HEK293T (cell line): Measurements from ENCODE around the gene LRRC59.
A peak's percentile ranks its signal among the peaks of the same experiment; 100 is the strongest.

ENCODE experiments used
- CTCF ChIA-PET: fragments of 350-600 bp; formaldehyde crosslinking; extraction: SDS; loops from one replicate; lab custom pipeline; 2021; ENCODE audit warnings: antibody characterized with exemption, inconsistent platforms; lab: Yijun Ruan, JAX
- POLR2A ChIA-PET: fragments of 350-600 bp; formaldehyde crosslinking; extraction: SDS; loops from one replicate; lab custom pipeline; 2020; ENCODE audit warnings: antibody characterized with exemption, inconsistent platforms; lab: Yijun Ruan, JAX
- DNase-seq: peaks from one replicate; pipeline ENCODE4 v3.0.0; 2012; ENCODE audit warnings: mixed read lengths; ENCODE audit errors: extremely low spot score
- ARNT ChIP-seq: fragments of 450-650 bp; IDR thresholded peaks from 2 replicates; pipeline ENCODE4 v1.6.1; 2017; ENCODE audit warnings: mild to moderate bottlenecking
- BHLHE40 ChIP-seq: fragments of 450-650 bp; IDR thresholded peaks from 2 replicates; pipeline ENCODE4 v1.6.1; 2016; ENCODE audit warnings: mild to moderate bottlenecking, moderate library complexity, borderline replicate concordance
- CTBP1 ChIP-seq: fragments of 450-650 bp; IDR thresholded peaks from 2 replicates; pipeline ENCODE4 v1.6.1; 2016; ENCODE audit warnings: borderline replicate concordance
- ELF4 ChIP-seq: fragments of 450-650 bp; IDR thresholded peaks from 2 replicates; pipeline ENCODE4 v1.6.1; 2017; ENCODE audit warnings: antibody characterized with exemption
- FOXA1 ChIP-seq: fragments of 450-650 bp; IDR thresholded peaks from 2 replicates; pipeline ENCODE4 v1.6.1; 2016; ENCODE audit warnings: mild to moderate bottlenecking
- FOXK2 ChIP-seq: fragments of 450-650 bp; IDR thresholded peaks from 2 replicates; pipeline ENCODE4 v1.6.1; 2016; ENCODE audit warnings: mild to moderate bottlenecking
- FOXM1 ChIP-seq: fragments of 450-650 bp; IDR thresholded peaks from 2 replicates; pipeline ENCODE4 v1.6.1; 2017; ENCODE audit warnings: mild to moderate bottlenecking, borderline replicate concordance
- HDGF ChIP-seq: fragments of 450-650 bp; IDR thresholded peaks from 2 replicates; pipeline ENCODE4 v1.6.1; 2017; ENCODE audit warnings: antibody characterized with exemption, borderline replicate concordance
- L3MBTL2 ChIP-seq: fragments of 450-650 bp; conservative IDR thresholded peaks from 2 replicates; pipeline ENCODE4 v1.6.1; 2016; ENCODE audit warnings: mild to moderate bottlenecking
- LEF1 ChIP-seq: fragments of 450-650 bp; IDR thresholded peaks from 2 replicates; pipeline ENCODE4 v1.6.1; 2017; ENCODE audit warnings: mild to moderate bottlenecking, borderline replicate concordance
- NFRKB ChIP-seq: fragments of 450-650 bp; IDR thresholded peaks from 2 replicates; pipeline ENCODE4 v1.6.1; 2016; ENCODE audit warnings: mild to moderate bottlenecking, moderate library complexity
- PKNOX1 ChIP-seq: fragments of 450-650 bp; IDR thresholded peaks from 2 replicates; pipeline ENCODE4 v1.6.1; 2016
- SP1 ChIP-seq: fragments of 450-650 bp; IDR thresholded peaks from 2 replicates; pipeline ENCODE4 v1.6.1; 2017
- SUZ12 ChIP-seq: fragments of 450-650 bp; IDR thresholded peaks from 2 replicates; pipeline ENCODE4 v1.6.1; 2016; ENCODE audit warnings: mild to moderate bottlenecking
- TARDBP ChIP-seq: fragments of 450-650 bp; IDR thresholded peaks from 2 replicates; pipeline ENCODE4 v1.6.1; 2016
- ZNF384 ChIP-seq: fragments of 450-650 bp; IDR thresholded peaks from 2 replicates; pipeline ENCODE4 v1.6.1; 2016

LRRC59 gene

DNA sequence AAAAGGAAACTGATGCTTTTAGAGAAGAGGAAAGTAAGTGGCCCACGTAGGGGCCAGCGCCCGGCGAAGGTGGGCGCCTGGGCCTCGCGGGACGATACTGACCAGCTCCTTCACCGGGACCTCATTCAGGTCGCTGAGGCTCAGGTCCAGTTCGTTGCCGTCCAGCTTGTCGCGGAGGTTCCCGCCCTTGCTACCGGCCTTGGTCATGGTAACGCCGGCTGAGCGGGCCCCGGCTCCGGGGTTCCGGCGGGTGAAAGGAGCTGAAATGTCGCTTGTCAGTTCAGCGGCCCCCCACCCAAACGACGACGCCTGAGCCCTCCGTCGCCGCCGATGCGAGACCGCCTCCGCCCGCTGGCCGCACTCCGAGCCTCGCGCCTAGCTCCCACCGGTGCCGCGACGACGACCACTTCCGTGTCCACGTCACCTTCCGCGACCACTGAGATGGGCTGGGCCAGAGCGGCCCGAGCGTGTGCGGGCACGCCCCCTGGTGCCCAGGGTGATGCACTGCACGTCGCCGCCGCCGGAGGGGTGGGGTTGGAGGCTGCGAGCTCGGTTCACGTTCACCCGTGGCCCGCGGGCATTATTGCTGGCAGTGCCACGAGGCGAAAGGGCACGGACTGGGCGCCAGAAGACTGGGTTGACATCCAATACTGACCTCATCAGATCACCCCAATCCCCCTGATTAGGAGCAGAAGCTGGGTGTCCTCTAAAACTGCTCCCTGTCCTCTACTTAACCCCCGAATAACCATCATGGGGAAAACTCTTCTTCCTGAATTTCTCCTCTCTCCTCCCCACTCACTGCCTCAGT is at the start of gene LRRC59:
LRRC59 (minus strand) TSS at position 413 of the 808 bp plus-strand sequence; CDS start at position 207, 206 bp downstream.
- TF ChIP-seq FOXA1 (no peak), L3MBTL2 (peak; percentile 95), SP1 (no peak), ZNF384 (no peak), TARDBP (peak; percentile 89), ELF4 (peak; percentile 95), NFRKB (no peak), HDGF (no peak), LEF1 (no peak), FOXK2 (no peak), ARNT (peak; percentile 74), SUZ12 (no peak), BHLHE40 (no peak), PKNOX1 (no peak), CTBP1 (peak; percentile 63), FOXM1 (no peak)
- CTCF ChIA-PET: interaction anchor here (0.5 to 1.9 kb wide), 28 partner anchors 8 to 482 kb away, joined by 3 to 12 read pairs (median 4); partner anchors contain the start of gene ACSF2
- DNase-seq: peak; percentile 95
- POLR2A ChIA-PET: interaction anchor here (0.6 to 4.5 kb wide), 24 partner anchors 9 to 322 kb away, joined by 3 to 41 read pairs (median 5); partner anchors contain the start of genes ACSF2, EME1, LUC7L3 and MRPL27

DNA sequence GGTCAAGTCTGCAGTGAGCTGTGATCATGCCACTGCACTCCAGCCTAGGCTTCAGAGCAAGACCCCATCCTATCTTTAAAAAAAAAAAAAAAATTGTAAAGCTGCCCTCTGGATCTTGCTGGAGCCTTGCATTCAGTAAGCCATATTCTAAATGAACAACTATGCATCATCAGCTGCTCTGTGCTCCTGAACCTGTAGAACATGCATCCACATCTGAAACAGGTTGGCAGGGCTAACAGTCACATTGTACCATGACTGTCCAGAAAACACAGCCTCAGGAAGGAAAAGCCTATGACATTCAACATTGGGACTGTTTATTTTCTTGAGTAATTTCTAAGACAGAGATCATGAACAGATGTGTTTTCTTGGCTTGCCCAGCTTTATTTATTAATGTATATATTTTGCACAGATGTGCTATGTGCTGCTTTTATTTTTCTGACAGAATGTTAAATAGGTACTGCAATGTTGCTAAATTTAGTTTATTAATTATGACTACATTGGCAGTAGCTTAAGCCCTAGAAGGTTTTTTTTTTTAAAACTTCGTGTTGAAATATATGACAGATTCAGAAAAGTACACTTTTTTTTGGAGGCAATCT is 48.5 kb upstream of the LRRC59 start:
- DNase-seq: no peak
- TF ChIP-seq LEF1 (no peak), CTBP1 (no peak), FOXA1 (no peak), SP1 (no peak), BHLHE40 (no peak), PKNOX1 (no peak), ARNT (no peak), SUZ12 (no peak), L3MBTL2 (no peak), TARDBP (no peak), FOXK2 (no peak), HDGF (no peak), ZNF384 (no peak), NFRKB (no peak), FOXM1 (no peak), ELF4 (no peak)
- POLR2A ChIA-PET: interaction anchor here (0.6 to 0.8 kb wide), 2 partner anchors 19 to 48 kb away, joined by 4 to 5 read pairs; no protein-coding TSS in a partner anchor
- CTCF ChIA-PET: no interaction called here

- POLR2A ChIA-PET: interaction anchor here (0.8 kb wide), 1 partner anchor 18 kb away, joined by 4 read pairs; no protein-coding TSS in a partner anchor
- DNase-seq: no peak
- CTCF ChIA-PET: no interaction called here
- no peak for TF ChIP-seq ELF4
- no peak for TF ChIP-seq CTBP1
- TF ChIP-seq SP1: no peak
- peak; percentile 60; the same call in 1 of the 2 replicates for TF ChIP-seq PKNOX1
- no peak for TF ChIP-seq ARNT
- no peak for TF ChIP-seq NFRKB
- no peak for TF ChIP-seq FOXK2
- no peak for TF ChIP-seq SUZ12
Measured at GRCh38 chr17:50444841-50445715, 47.8 kb upstream of the LRRC59 start.

DNA sequence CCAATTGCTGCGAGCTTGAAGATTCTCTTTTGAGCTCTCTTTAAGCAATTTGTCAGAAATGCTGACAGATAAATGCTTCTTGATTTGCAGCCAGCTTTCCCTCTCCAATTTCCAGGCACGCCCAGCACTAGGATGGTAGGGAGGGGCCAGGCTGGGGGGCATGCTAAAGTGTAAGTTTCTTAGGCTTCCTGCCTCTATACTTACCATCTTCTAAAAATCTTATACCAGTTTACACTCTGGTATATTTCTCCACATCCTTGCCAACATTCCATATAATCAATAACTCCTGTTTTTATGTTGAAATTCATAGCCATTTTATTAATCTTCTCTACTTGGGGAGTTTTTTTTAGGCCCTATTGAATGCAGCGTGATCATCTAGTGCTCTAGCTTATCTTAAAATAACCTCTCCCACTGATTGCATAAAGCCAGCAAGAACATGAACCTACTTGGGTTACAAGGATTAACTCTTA is 46.2 kb upstream of the LRRC59 start:
- CTCF ChIA-PET: interaction anchor here (0.6 to 1.4 kb wide), 6 partner anchors 9 to 81 kb away, joined by 3 to 4 read pairs (median 4); partner anchors contain the start of gene LRRC59
- no peak for TF ChIP-seq BHLHE40
- TF ChIP-seq PKNOX1: peak; percentile 90
- DNase-seq: peak; percentile 49
- POLR2A ChIA-PET: interaction anchor here (0.8 to 1.6 kb wide), 5 partner anchors 15 to 99 kb away, joined by 3 to 6 read pairs (median 4); partner anchors contain the start of gene XYLT2
